GM21529 (cell line): Measurements from ENCODE around the gene CTAGE8.
A peak's percentile ranks its signal among the peaks of the same experiment; 100 is the strongest.
"Not testable (repeated sequence)": the region's sequence is repeated elsewhere in the genome, so short reads cannot be mapped to it uniquely, and the experiment has no call there.

Source experiments
- ATAC-seq: cut with Tn5 transposase; IDR thresholded peaks from one replicate; pipeline ENCODE4 v1.9.1; 2021; ENCODE audit not compliant: unreplicated experiment

The CTAGE8 gene

GRCh38 chr7:144269188-144269587, at the start of gene CTAGE8:
Gene CTAGE8 (minus strand): TSS chr7:144269288. CDS start chr7:144269250, 38 bp downstream.
- ATAC-seq: not testable (repeated sequence)

GRCh38 chr7:144317537-144317936, 48.4 kb upstream of the CTAGE8 start:
- not testable (repeated sequence) for ATAC-seq

- ATAC-seq: not testable (repeated sequence)
Measured at GRCh38 chr7:144311872-144312469, 42.9 kb upstream of the CTAGE8 start, which contains the start of gene OR2A1. Gene OR2A1 (plus strand): TSS chr7:144312419. CDS start chr7:144318125, 5,706 bp downstream.

- ATAC-seq: not testable (repeated sequence)
Measured at GRCh38 chr7:144311218-144311617, 42.1 kb upstream of the CTAGE8 start.

GRCh38 chr7:144309702-144310101, 40.6 kb upstream of the CTAGE8 start:
- not testable (repeated sequence) for ATAC-seq

GRCh38 chr7:144305156-144305555, 36.1 kb upstream of the CTAGE8 start:
- ATAC-seq: not testable (repeated sequence)

- not testable (repeated sequence) for ATAC-seq
Measured at GRCh38 chr7:144303607-144304006, 34.5 kb upstream of the CTAGE8 start.

GRCh38 chr7:144302578-144303303, 33.7 kb upstream of the CTAGE8 start:
- ATAC-seq: not testable (repeated sequence)

- peak; percentile 75 for ATAC-seq
Measured at GRCh38 chr7:144293794-144294499, 24.9 kb upstream of the CTAGE8 start.

GRCh38 chr7:144292384-144293161, 23.5 kb upstream of the CTAGE8 start:
- ATAC-seq: not testable (repeated sequence)

- not testable (repeated sequence) for ATAC-seq
Measured at GRCh38 chr7:144291607-144292006, 22.5 kb upstream of the CTAGE8 start.

- not testable (repeated sequence) for ATAC-seq
Measured at GRCh38 chr7:144287171-144287784, 18.2 kb upstream of the CTAGE8 start.

- ATAC-seq: not testable (repeated sequence)
Measured at GRCh38 chr7:144283716-144284115, 14.6 kb upstream of the CTAGE8 start.

- ATAC-seq: not testable (repeated sequence)
Measured at GRCh38 chr7:144282490-144282889, 13.4 kb upstream of the CTAGE8 start.

- ATAC-seq: not testable (repeated sequence)
Measured at GRCh38 chr7:144281981-144282380, 12.9 kb upstream of the CTAGE8 start.

- peak; percentile 49 for ATAC-seq
Measured at GRCh38 chr7:144280010-144280409, 10.9 kb upstream of the CTAGE8 start.

- not testable (repeated sequence) for ATAC-seq
Measured at GRCh38 chr7:144275281-144275680, 6.2 kb upstream of the CTAGE8 start.

GRCh38 chr7:144264692-144265091, 4.4 kb downstream of the CTAGE8 start, which contains the start of gene OR2A7:
Gene OR2A7 (minus strand): TSS chr7:144264792. CDS start chr7:144259628, 5,164 bp downstream.
- ATAC-seq: not testable (repeated sequence)

- not testable (repeated sequence) for ATAC-seq
Measured at GRCh38 chr7:144262128-144262527, 7.0 kb downstream of the CTAGE8 start.

- ATAC-seq: not testable (repeated sequence)
Measured at GRCh38 chr7:144259067-144259466, 10.0 kb downstream of the CTAGE8 start.
